D341Med (cell line): ENCODE results near the gene BTBD16.

ENCODE experiments used
- DNase-seq: peaks from one replicate; pipeline ENCODE4 v3.0.0; 2012; ENCODE audit warnings: low spot score

Gene BTBD16

GRCh38 chr10:122343135-122343800, 72.2 kb downstream of the BTBD16 start:
- DNase-seq: no peak

- no peak for DNase-seq
Observed at GRCh38 chr10:122343936-122344335, 72.8 kb downstream of the BTBD16 start.

- no peak for DNase-seq
Observed at GRCh38 chr10:122344741-122345258, 73.7 kb downstream of the BTBD16 start.

- DNase-seq: no peak
Observed at GRCh38 chr10:122346326-122346950, 75.3 kb downstream of the BTBD16 start.

- no peak for DNase-seq
Observed at GRCh38 chr10:122347170-122347841, 76.2 kb downstream of the BTBD16 start.

- no peak for DNase-seq
Observed at GRCh38 chr10:122348512-122348911, 77.4 kb downstream of the BTBD16 start.

GRCh38 chr10:122348935-122349361, 77.9 kb downstream of the BTBD16 start:
- DNase-seq: no peak

- no peak for DNase-seq
Observed at GRCh38 chr10:122349758-122350369, 78.8 kb downstream of the BTBD16 start.

- no peak for DNase-seq
Observed at GRCh38 chr10:122350893-122351292, 79.8 kb downstream of the BTBD16 start.

GRCh38 chr10:122352817-122353525, 81.9 kb downstream of the BTBD16 start:
- DNase-seq: no peak

GRCh38 chr10:122354383-122354782, 83.3 kb downstream of the BTBD16 start:
- DNase-seq: no peak

GRCh38 chr10:122357685-122358084, 86.6 kb downstream of the BTBD16 start:
- DNase-seq: no peak

GRCh38 chr10:122359621-122360020, 88.5 kb downstream of the BTBD16 start:
- no peak for DNase-seq

GRCh38 chr10:122361046-122361445, 90.0 kb downstream of the BTBD16 start:
- no peak for DNase-seq

GRCh38 chr10:122362031-122362592, 91.0 kb downstream of the BTBD16 start:
- DNase-seq: no peak

GRCh38 chr10:122362621-122363020, 91.5 kb downstream of the BTBD16 start:
- no peak for DNase-seq

- no peak for DNase-seq
Observed at GRCh38 chr10:122363311-122363710, 92.2 kb downstream of the BTBD16 start.

GRCh38 chr10:122363722-122364463, 92.8 kb downstream of the BTBD16 start:
- no peak for DNase-seq

GRCh38 chr10:122368502-122369254, 97.6 kb downstream of the BTBD16 start:
- no peak for DNase-seq

- no peak for DNase-seq
Observed at GRCh38 chr10:122373108-122373507, 102.0 kb downstream of the BTBD16 start.
